HEK293 (cell line): ENCODE results near the gene CASKIN1.

Experiments used
- CTCF ChIA-PET: fragments of 350-600 bp; formaldehyde crosslinking; extraction: SDS; loops from one replicate; lab custom pipeline; 2021; ENCODE audit warnings: antibody characterized with exemption; lab: Yijun Ruan, JAX
- POLR2A ChIA-PET: fragments of 300-600 bp; formaldehyde crosslinking; extraction: SDS; loops from one replicate; lab custom pipeline; 2020; ENCODE audit warnings: antibody characterized with exemption, inconsistent platforms; lab: Yijun Ruan, JAX
- H3K27ac ChIP-seq: fragments of 200-500 bp; sonication (Bioruptor generic); 2 replicates; pipeline ENCODE4 v1.5.1; 2014; ENCODE audit warnings: low read depth, low read length, control low read depth, inconsistent platforms; ENCODE audit errors: extremely low read depth
- H3K36me3 ChIP-seq, 2 experiments: fragments of 200-500 bp in 1 of 2; sonication (Bioruptor generic) in 1 of 2; 1 replicate in 1 of 2; 2 replicates in 1 of 2; pipeline ENCODE4 v1.5.1; 2014 to 2017; ENCODE audit warnings: inconsistent platforms in 2 of 2, low read length in 2 of 2; ENCODE audit not compliant: control insufficient read depth in 2 of 2, insufficient read depth in 1 of 2
- H3K4me1 ChIP-seq: fragments of 200-500 bp; sonication (Bioruptor generic); 2 replicates; pipeline ENCODE4 v1.5.1; 2014; ENCODE audit warnings: mild to moderate bottlenecking, low read length, inconsistent platforms; ENCODE audit not compliant: control insufficient read depth, insufficient read depth
- H3K4me3 ChIP-seq: 2 replicates; pipeline ENCODE4 v1.5.1; 2011; ENCODE audit warnings: low read depth, mild to moderate bottlenecking, control low read depth, low read length, moderate library complexity
- H3K9me3 ChIP-seq: fragments of 200-500 bp; sonication (Bioruptor generic); 2 replicates; pipeline ENCODE4 v1.5.1; 2014; ENCODE audit warnings: low read depth, low read length, inconsistent platforms; ENCODE audit not compliant: control insufficient read depth, insufficient read depth
- HOXC10 ChIP-seq: sonication (generic); formaldehyde crosslinking; IDR thresholded peaks from 2 replicates; pipeline ENCODE4 v1.8.1; 2023; ENCODE audit warnings: mild to moderate bottlenecking, missing genetic modification reagents
- KLF10 ChIP-seq: fragments of 450-650 bp; IDR thresholded peaks from 2 replicates; pipeline ENCODE4 v1.5.1; 2018; ENCODE audit warnings: missing biosample characterization, mild to moderate bottlenecking, missing genetic modification characterization
- OVOL3 ChIP-seq: fragments of 450-650 bp; formaldehyde crosslinking; IDR thresholded peaks from 2 replicates; pipeline ENCODE4 v1.5.1; 2016; ENCODE audit warnings: missing biosample characterization, missing genetic modification characterization
- PATZ1 ChIP-seq: fragments of 450-650 bp; formaldehyde crosslinking; IDR thresholded peaks from 2 replicates; pipeline ENCODE4 v1.5.1; 2016; ENCODE audit warnings: missing biosample characterization, missing genetic modification characterization
- PRDM6 ChIP-seq: fragments of 450-650 bp; formaldehyde crosslinking; IDR thresholded peaks from 2 replicates; pipeline ENCODE4 v1.5.1; 2017; ENCODE audit warnings: missing biosample characterization, missing genetic modification characterization
- REPIN1 ChIP-seq: fragments of 450-650 bp; formaldehyde crosslinking; IDR thresholded peaks from 2 replicates; pipeline ENCODE4 v1.5.1; 2017; ENCODE audit warnings: missing biosample characterization, missing genetic modification characterization, low read depth
- SP3 ChIP-seq: fragments of 450-650 bp; formaldehyde crosslinking; IDR thresholded peaks from 2 replicates; pipeline ENCODE4 v1.5.1; 2016; ENCODE audit warnings: missing biosample characterization, missing genetic modification characterization
- ZBTB21 ChIP-seq: fragments of 450-650 bp; formaldehyde crosslinking; IDR thresholded peaks from 2 replicates; pipeline ENCODE4 v1.5.1; 2017; ENCODE audit warnings: missing biosample characterization, missing genetic modification characterization
- ZFP41 ChIP-seq: fragments of 450-650 bp; formaldehyde crosslinking; IDR thresholded peaks from 2 replicates; pipeline ENCODE4 v1.5.1; 2016; ENCODE audit warnings: missing biosample characterization, missing genetic modification characterization, borderline replicate concordance
- ZIC2 ChIP-seq: fragments of 450-650 bp; formaldehyde crosslinking; IDR thresholded peaks from 2 replicates; pipeline ENCODE4 v1.5.1; 2016; ENCODE audit warnings: missing biosample characterization, missing genetic modification characterization
- ZNF114 ChIP-seq: fragments of 450-650 bp; formaldehyde crosslinking; IDR thresholded peaks from 2 replicates; pipeline ENCODE4 v1.5.0; 2017; ENCODE audit warnings: missing biosample characterization, missing genetic modification characterization
- ZNF121 ChIP-seq: fragments of 450-650 bp; formaldehyde crosslinking; IDR thresholded peaks from 2 replicates; pipeline ENCODE4 v1.5.1; 2016; ENCODE audit warnings: missing biosample characterization, missing genetic modification characterization
- ZNF174 ChIP-seq: fragments of 450-650 bp; formaldehyde crosslinking; IDR thresholded peaks from 2 replicates; pipeline ENCODE4 v1.5.0; 2017; ENCODE audit warnings: missing biosample characterization, mild to moderate bottlenecking, missing genetic modification characterization
- ZNF324 ChIP-seq: fragments of 450-650 bp; formaldehyde crosslinking; IDR thresholded peaks from 2 replicates; pipeline ENCODE4 v1.5.1; 2016; ENCODE audit warnings: missing biosample characterization, missing genetic modification characterization
- ZNF362 ChIP-seq: fragments of 450-650 bp; formaldehyde crosslinking; IDR thresholded peaks from 2 replicates; pipeline ENCODE4 v1.5.1; 2016; ENCODE audit warnings: missing biosample characterization, missing genetic modification characterization
- ZNF48 ChIP-seq: fragments of 450-650 bp; formaldehyde crosslinking; IDR thresholded peaks from 2 replicates; pipeline ENCODE4 v1.5.1; 2016; ENCODE audit warnings: missing biosample characterization, missing genetic modification characterization
- ZNF530 ChIP-seq: fragments of 450-650 bp; formaldehyde crosslinking; IDR thresholded peaks from 2 replicates; pipeline ENCODE4 v1.5.1; 2016; ENCODE audit warnings: low read depth, missing biosample characterization, missing genetic modification characterization
- ZNF561 ChIP-seq: fragments of 450-650 bp; IDR thresholded peaks from 2 replicates; pipeline ENCODE4 v1.5.1; 2018; ENCODE audit warnings: missing biosample characterization, missing genetic modification characterization, borderline replicate concordance
- ZNF623 ChIP-seq: fragments of 450-650 bp; formaldehyde crosslinking; IDR thresholded peaks from 2 replicates; pipeline ENCODE4 v1.5.1; 2016; ENCODE audit warnings: missing biosample characterization, missing genetic modification characterization
- ZNF626 ChIP-seq: fragments of 450-650 bp; sonication (Bioruptor Pico); formaldehyde crosslinking; IDR thresholded peaks from 2 replicates; pipeline ENCODE4 v1.5.1; 2018; ENCODE audit warnings: missing biosample characterization, missing genetic modification characterization, inconsistent platforms
- ZNF629 ChIP-seq: fragments of 450-650 bp; formaldehyde crosslinking; IDR thresholded peaks from 2 replicates; pipeline ENCODE4 v1.5.1; 2017; ENCODE audit warnings: missing biosample characterization, missing genetic modification characterization
- ZNF692 ChIP-seq: fragments of 450-650 bp; formaldehyde crosslinking; IDR thresholded peaks from 2 replicates; pipeline ENCODE4 v1.5.1; 2016; ENCODE audit warnings: missing biosample characterization, missing genetic modification characterization
- ZNF768 ChIP-seq: fragments of 450-650 bp; formaldehyde crosslinking; IDR thresholded peaks from 2 replicates; pipeline ENCODE4 v1.5.1; 2018; ENCODE audit warnings: missing biosample characterization, mild to moderate bottlenecking, missing genetic modification characterization
- ZSCAN18 ChIP-seq: fragments of 450-650 bp; formaldehyde crosslinking; IDR thresholded peaks from 2 replicates; pipeline ENCODE4 v1.5.1; 2016; ENCODE audit warnings: missing biosample characterization, missing genetic modification characterization
- ZSCAN30 ChIP-seq: fragments of 450-650 bp; IDR thresholded peaks from 2 replicates; pipeline ENCODE4 v1.5.1; 2018; ENCODE audit warnings: missing biosample characterization, mild to moderate bottlenecking, missing genetic modification characterization, moderate library complexity
- ZXDB ChIP-seq: fragments of 450-650 bp; formaldehyde crosslinking; IDR thresholded peaks from 2 replicates; pipeline ENCODE4 v1.5.1; 2016; ENCODE audit warnings: missing biosample characterization, missing genetic modification characterization

Gene CASKIN1

GRCh38 chr16:2186505-2186904 lies 9.9 kb downstream of the CASKIN1 start:
- no peak overlapping the region for H3K4me3 ChIP-seq
- no peaks in the 10 kb centered on the region for H3K9me3 ChIP-seq
- no peaks in the 10 kb centered on the region for H3K4me1 ChIP-seq
- CTCF ChIA-PET: no interaction called here
- TF ChIP-seq ZSCAN18 (no peak), ZBTB21 (no peak), ZNF561 (tag by site-specific recombination) (no peak), KLF10 (tag by site-specific recombination) (no peak), ZNF362 (tag by site-specific recombination) (no peak), ZXDB (no peak), HOXC10 (CRISPR knock-in tag) (no peak), PATZ1 (tag by site-specific recombination) (no peak)
- H3K36me3 ChIP-seq: peaks cover 0 to 16% of the 10 kb centered on the region in 2 experiments; a peak in 1 of 3 replicates
- POLR2A ChIA-PET: interaction anchor here (1.8 kb wide), 1 partner anchor 31 kb away, joined by 5 read pairs; the partner anchor contains the start of gene TRAF7
- no peak overlapping the region for H3K27ac ChIP-seq

GRCh38 chr16:2186064-2186463 lies 10.3 kb downstream of the CASKIN1 start:
- Histone ChIP-seq H3K4me3 (no peak overlapping the region), H3K27ac (no peak overlapping the region), H3K9me3 (no peaks in the 10 kb centered on the region), H3K4me1 (no peaks in the 10 kb centered on the region), H3K36me3 (peaks cover 0 to 16% of the 10 kb centered on the region in 2 experiments; a peak in 1 of 3 replicates)
- CTCF ChIA-PET: no interaction called here
- no peak for TF ChIP-seq OVOL3 (tag by site-specific recombination)
- TF ChIP-seq ZNF121 (tag by site-specific recombination): 0 out of 2 replicates have a peak, but pooled peaks have one; percentile 29
- POLR2A ChIA-PET: interaction anchor here (1.8 kb wide), 1 partner anchor 31 kb away, joined by 5 read pairs; the partner anchor contains the start of gene TRAF7

- ChIA-PET POLR2A (interaction anchor here (1.8 kb wide), 1 partner anchor 30 kb away, joined by 5 read pairs; the partner anchor contains the start of gene TRAF7), CTCF (interaction anchor here (0.7 kb wide), 1 partner anchor 12 kb away, joined by 5 read pairs; no protein-coding TSS in a partner anchor)
- Histone ChIP-seq H3K27ac (no peak overlapping the region), H3K9me3 (no peaks in the 10 kb centered on the region), H3K4me3 (no peak overlapping the region), H3K36me3 (peaks cover 0 to 16% of the 10 kb centered on the region in 2 experiments; a peak in 1 of 3 replicates), H3K4me1 (no peaks in the 10 kb centered on the region)
- TF ChIP-seq ZIC2 (no peak), PRDM6 (tag by site-specific recombination) (no peak), ZNF626 (tag by site-specific recombination) (no peak), REPIN1 (tag by site-specific recombination) (no peak), ZNF114 (tag by site-specific recombination) (no peak), ZFP41 (no peak), ZNF692 (tag by site-specific recombination) (no peak), ZNF768 (tag by site-specific recombination) (no peak), SP3 (tag by site-specific recombination) (no peak), ZSCAN30 (no peak), ZNF629 (tag by site-specific recombination) (no peak), ZNF48 (tag by site-specific recombination) (no peak), ZNF530 (tag by site-specific recombination) (no peak), ZNF324 (tag by site-specific recombination) (no peak), ZNF174 (tag by site-specific recombination) (no peak), ZNF623 (tag by site-specific recombination) (no peak)
Observed at GRCh38 chr16:2184962-2185361, 11.4 kb downstream of the CASKIN1 start.
